ENCODE results near the gene DNM1. TPM values are rescaled to one million over a fixed set of nuclear protein-coding genes. Genes with fewer than 3 reads are reported as not detected.

DNM1 gene
- total RNA-seq, 2 experiments from 2014 or later: 0.35 to 1.8 TPM

GRCh38 chr9:128190516-128191405 lies 12.4 kb upstream of the DNM1 start:
- peak; percentile 37 for DNase-seq (ENCODE audit: low spot score)
- Histone ChIP-seq H3K4me3 (ENCODE audit: low read depth, low read length, poor library complexity, severe bottlenecking) (peak overlapping the region; percentile 73), H3K36me3 (ENCODE audit: insufficient read depth, low read length) (peaks cover 27% of the 10 kb centered on the region), H4K20me1 (ENCODE audit: insufficient read depth, low read length) (no peaks in the 10 kb centered on the region), H3K9me2 (ENCODE audit: insufficient read depth, low read length) (no peaks in the 10 kb centered on the region), H3K27ac (ENCODE audit: low read depth, low read length, poor library complexity, severe bottlenecking) (peak overlapping the region; percentile 17), H2AFZ (ENCODE audit: low read length) (peak overlapping the region; percentile 81), H3K9me3 (ENCODE audit: low read length) (no peaks in the 10 kb centered on the region), H3K79me2 (ENCODE audit: insufficient read depth, low read depth, low read length) (no peaks in the 10 kb centered on the region), H3K4me2 (ENCODE audit: low read length) (peak overlapping the region; percentile 74), H3K4me1 (ENCODE audit: insufficient read depth, low read length, poor library complexity, severe bottlenecking) (peaks cover 21% of the 10 kb centered on the region)
- no peak for TF ChIP-seq CTCF (conservative IDR thresholded peaks at IDR 0.05; ENCODE audit: low read length)
- TF ChIP-seq EZH2phosphoT487 (IDR thresholded peaks at IDR 0.05; ENCODE audit: borderline replicate concordance, low read depth, low read length): no peak
- CTCF ChIA-PET (ENCODE audit: unreplicated experiment): no interaction called here
- intact Hi-C loops (cut with micrococcal nuclease; ENCODE audit: unreplicated experiment): loop anchor here (5.0 kb wide), 1 partner anchor 63 kb away; the partner anchor contains the start of gene PTGES2
- POLR2A ChIA-PET: interaction anchor here (0.6 to 0.8 kb wide), 2 partner anchors 8 to 101 kb away, joined by 3 to 4 read pairs; no protein-coding TSS in a partner anchor
- BruUV-seq (replicated peaks): no TSS peak

- ChIA-PET POLR2A (interaction anchor here (0.6 kb wide), 1 partner anchor 17 kb away, joined by 3 read pairs; no protein-coding TSS in a partner anchor), CTCF (ENCODE audit: unreplicated experiment) (no interaction called here)
- Histone ChIP-seq H3K4me1 (ENCODE audit: insufficient read depth, low read length, poor library complexity, severe bottlenecking) (peaks cover 21% of the 10 kb centered on the region), H3K27ac (ENCODE audit: low read depth, low read length, poor library complexity, severe bottlenecking) (peak within 1 kb of the TSS; percentile 17), H3K4me3 (ENCODE audit: low read depth, low read length, poor library complexity, severe bottlenecking) (peak within 1 kb of the TSS; percentile 73), H3K9me3 (ENCODE audit: low read length) (no peaks in the 10 kb centered on the region), H3K9me2 (ENCODE audit: insufficient read depth, low read length) (no peaks in the 10 kb centered on the region), H4K20me1 (ENCODE audit: insufficient read depth, low read length) (no peaks in the 10 kb centered on the region), H3K36me3 (ENCODE audit: insufficient read depth, low read length) (peaks cover 21% of the 10 kb centered on the region), H3K4me2 (ENCODE audit: low read length) (peak within 1 kb of the TSS; percentile 74), H2AFZ (ENCODE audit: low read length) (peak within 1 kb of the TSS; percentile 81), H3K79me2 (ENCODE audit: insufficient read depth, low read depth, low read length) (no peaks in the 10 kb centered on the region)
- TF ChIP-seq EZH2phosphoT487 (IDR thresholded peaks at IDR 0.05; ENCODE audit: borderline replicate concordance, low read depth, low read length) (no peak), CTCF (conservative IDR thresholded peaks at IDR 0.05; ENCODE audit: low read length) (peak; percentile 81)
- intact Hi-C loops (cut with micrococcal nuclease; ENCODE audit: unreplicated experiment): loop anchor here (5.0 kb wide), 1 partner anchor 64 kb away; the partner anchor contains the start of gene PTGES2
- BruUV-seq (replicated peaks): no TSS peak
- peak; percentile 89 for DNase-seq (ENCODE audit: low spot score)
Measured at GRCh38 chr9:128191406-128192046, 11.7 kb upstream of the DNM1 start, which contains the start of gene CIZ1. CIZ1 (minus strand) TSS chr9:128191572; CDS start chr9:128190857, 715 bp downstream.
